ENCODE results near the gene PER1.

Gene PER1

DNA sequence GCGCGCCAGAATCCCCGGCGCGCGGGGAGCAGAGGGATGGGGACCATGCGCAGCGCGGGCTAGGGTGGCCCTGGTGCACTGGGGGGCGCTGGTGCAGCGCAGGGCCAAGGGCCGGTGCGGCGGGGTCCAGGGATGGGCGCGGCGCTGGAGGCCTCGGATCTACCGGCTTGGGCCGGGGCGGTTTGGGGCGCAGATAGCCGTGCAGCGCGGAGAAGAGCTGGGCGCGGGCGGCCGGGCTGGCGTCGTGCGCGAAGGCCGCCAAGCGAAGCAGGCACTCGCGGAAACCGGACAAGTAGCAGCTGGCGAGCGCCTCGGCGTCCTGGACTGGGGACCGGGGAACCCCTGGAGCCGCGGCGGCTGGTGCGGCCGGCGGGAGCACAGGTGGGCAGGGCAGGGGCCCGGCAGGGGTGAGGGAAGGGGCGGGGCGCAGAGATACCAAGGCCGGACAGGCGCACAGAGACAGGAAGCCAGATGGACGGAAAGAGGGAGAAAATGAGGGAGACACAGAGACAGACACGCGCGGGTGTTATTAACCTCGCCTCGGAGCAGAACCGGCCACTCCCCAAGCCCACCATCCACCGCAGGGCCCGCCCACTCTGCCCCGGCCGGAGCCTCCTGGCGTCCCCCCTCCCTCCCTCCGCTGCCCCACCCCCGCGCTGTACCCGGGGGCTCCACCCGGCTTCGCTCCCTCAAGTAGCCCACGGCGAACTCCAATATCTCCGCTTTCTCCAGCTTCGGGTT is 30.4 kb downstream of the PER1 start:
- peak overlapping the region; percentile 77 for H3K4me3 ChIP-seq (ENCODE audit: low read depth, low read length)
- ChIA-PET POLR2A (interaction anchor here (1.1 kb wide), 1 partner anchor 51 kb away, joined by 6 read pairs; no protein-coding TSS in a partner anchor), CTCF (interaction anchor here (0.7 to 3.9 kb wide), 13 partner anchors 10 to 181 kb away, joined by 3 to 41 read pairs (median 4); partner anchors contain the start of gene VAMP2)
- TF ChIP-seq, protein P1, sequence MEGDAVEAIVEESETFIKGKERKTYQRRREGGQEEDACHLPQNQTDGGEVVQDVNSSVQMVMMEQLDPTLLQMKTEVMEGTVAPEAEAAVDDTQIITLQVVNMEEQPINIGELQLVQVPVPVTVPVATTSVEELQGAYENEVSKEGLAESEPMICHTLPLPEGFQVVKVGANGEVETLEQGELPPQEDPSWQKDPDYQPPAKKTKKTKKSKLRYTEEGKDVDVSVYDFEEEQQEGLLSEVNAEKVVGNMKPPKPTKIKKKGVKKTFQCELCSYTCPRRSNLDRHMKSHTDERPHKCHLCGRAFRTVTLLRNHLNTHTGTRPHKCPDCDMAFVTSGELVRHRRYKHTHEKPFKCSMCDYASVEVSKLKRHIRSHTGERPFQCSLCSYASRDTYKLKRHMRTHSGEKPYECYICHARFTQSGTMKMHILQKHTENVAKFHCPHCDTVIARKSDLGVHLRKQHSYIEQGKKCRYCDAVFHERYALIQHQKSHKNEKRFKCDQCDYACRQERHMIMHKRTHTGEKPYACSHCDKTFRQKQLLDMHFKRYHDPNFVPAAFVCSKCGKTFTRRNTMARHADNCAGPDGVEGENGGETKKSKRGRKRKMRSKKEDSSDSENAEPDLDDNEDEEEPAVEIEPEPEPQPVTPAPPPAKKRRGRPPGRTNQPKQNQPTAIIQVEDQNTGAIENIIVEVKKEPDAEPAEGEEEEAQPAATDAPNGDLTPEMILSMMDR (IDR thresholded peaks at IDR 0.05; ENCODE audit: insufficient read depth, low read length, missing control alignments) = peak; percentile 79
- no peak for DNase-seq (ENCODE audit: low read depth, low spot score)

- ChIA-PET POLR2A (interaction anchor here (1.1 kb wide), 1 partner anchor 52 kb away, joined by 6 read pairs; no protein-coding TSS in a partner anchor), CTCF (interaction anchor here (1.4 to 3.9 kb wide), 2 partner anchors 16 to 181 kb away, joined by 4 to 33 read pairs; no protein-coding TSS in a partner anchor)
- TF ChIP-seq, protein P1 (IDR thresholded peaks at IDR 0.05; ENCODE audit: insufficient read depth, low read length, missing control alignments) = no peak
- DNase-seq (ENCODE audit: low read depth, low spot score) = no peak
- peak overlapping the region; percentile 77 for H3K4me3 ChIP-seq (ENCODE audit: low read depth, low read length)
Observed at GRCh38 chr17:8121407-8121680, 30.9 kb downstream of the PER1 start.

GRCh38 chr17:8120520-8121406 is 31.4 kb downstream of the PER1 start:
- ChIA-PET POLR2A (interaction anchor here (0.7 to 2.3 kb wide), 7 partner anchors 31 to 279 kb away, joined by 3 to 12 read pairs (median 6); partner anchors contain the start of genes BORCS6 and PER1), CTCF (interaction anchor here (0.9 to 7.5 kb wide), 18 partner anchors 11 to 180 kb away, joined by 3 to 168 read pairs (median 16); partner anchors contain the start of genes ALOX12B, PFAS and VAMP2)
- DNase-seq (ENCODE audit: low read depth, low spot score) = no peak
- TF ChIP-seq, protein P1 (IDR thresholded peaks at IDR 0.05; ENCODE audit: insufficient read depth, low read length, missing control alignments) = peak; percentile 29
- peak overlapping the region; percentile 77 for H3K4me3 ChIP-seq (ENCODE audit: low read depth, low read length)

DNA sequence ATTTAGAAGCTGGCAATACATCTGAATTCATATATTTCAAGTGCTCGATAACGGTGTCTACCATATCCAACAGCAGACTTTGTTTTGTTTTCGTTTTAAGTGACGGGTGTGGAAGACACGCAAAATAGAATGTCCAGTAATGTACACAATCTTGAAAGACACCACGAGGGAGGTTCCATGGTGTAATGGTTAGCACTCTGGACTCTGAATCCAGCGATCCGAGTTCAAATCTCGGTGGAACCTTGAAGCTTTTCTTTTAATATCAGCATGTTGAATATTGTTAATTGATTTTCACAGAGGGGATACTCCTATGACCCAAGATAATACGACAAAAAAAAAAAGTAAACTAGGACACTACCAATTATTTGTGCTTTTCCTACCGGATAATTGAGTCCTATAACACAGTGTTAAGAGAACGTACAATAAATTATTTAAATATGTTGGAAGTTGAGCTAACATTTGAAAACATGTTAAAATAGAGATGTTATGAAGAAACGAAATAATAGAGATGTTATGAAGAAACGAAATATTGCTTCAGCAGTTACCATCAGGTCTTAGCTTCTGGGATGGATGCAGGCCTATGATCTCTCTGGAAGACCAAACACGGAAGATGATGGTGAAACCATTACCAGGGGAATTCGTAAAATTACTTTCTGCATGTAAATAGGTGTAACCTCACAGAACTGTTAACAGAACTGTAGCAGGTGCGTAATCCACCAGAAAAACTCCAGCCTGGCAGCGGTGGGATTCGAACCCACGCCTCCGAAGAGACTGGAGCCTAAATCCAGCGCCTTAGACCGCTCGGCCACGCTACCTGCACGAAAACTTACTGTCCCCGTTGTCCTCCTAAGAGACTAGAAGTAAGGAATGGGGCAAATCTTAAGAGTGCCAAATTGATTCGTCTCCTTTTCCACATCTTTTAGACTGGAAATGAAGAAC is 32.4 kb downstream of the PER1 start:
- ChIA-PET POLR2A (interaction anchor here (0.7 to 2.3 kb wide), 7 partner anchors 32 to 278 kb away, joined by 3 to 12 read pairs (median 6); partner anchors contain the start of genes BORCS6, PER1 and SLC25A35), CTCF (interaction anchor here (0.7 to 7.5 kb wide), 39 partner anchors 9 to 308 kb away, joined by 3 to 168 read pairs (median 8); partner anchors contain the start of genes ALOX12B, AURKB, BORCS6 and KRABD2)
- peak; percentile 80 for DNase-seq (ENCODE audit: low read depth, low spot score)
- H3K4me3 ChIP-seq (ENCODE audit: low read depth, low read length) = peak overlapping the region; percentile 77
- TF ChIP-seq, protein P1 (IDR thresholded peaks at IDR 0.05; ENCODE audit: insufficient read depth, low read length, missing control alignments) = no peak

DNA sequence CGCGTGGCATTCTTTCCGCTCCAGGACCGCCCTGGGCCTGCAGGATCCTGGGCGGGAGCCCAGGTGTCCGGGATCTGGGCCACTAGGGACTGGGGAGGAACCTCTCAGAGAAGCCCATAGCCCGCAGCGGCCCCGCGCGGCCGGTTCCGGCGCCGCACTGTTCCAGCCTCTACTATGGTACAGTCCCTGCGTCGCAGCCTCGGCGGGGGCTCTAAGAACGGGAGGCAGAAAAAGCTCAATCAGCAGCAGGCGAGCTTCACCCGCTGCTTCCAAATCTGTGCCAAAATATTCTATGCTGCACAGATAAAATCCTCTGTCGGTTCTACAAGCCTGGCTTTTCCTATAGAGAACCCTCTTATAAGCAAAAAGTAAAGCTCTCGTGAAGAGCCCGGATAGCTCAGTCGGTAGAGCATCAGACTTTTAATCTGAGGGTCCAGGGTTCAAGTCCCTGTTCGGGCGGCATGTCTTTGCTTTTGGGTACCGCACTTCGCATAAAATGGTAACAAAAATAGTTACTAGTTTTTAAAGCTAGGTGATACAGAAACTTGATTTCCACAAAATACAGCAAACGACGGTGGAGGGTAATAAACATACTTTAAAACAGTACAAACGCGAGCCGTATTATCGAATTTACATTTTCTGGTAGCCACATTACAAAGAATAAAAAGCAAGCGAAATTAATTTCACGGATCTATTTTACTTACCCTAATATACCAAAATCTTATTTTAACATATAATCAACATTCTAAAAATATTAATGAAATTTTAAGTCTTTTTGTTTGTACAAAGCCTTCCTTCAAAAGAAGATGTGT is 33.2 kb downstream of the PER1 start:
- CTCF ChIA-PET = interaction anchor here (0.6 to 7.5 kb wide), 43 partner anchors 8 to 307 kb away, joined by 3 to 168 read pairs (median 6); partner anchors contain the start of genes ALOX12B, AURKB, BORCS6 and KRABD2
- peak overlapping the region; percentile 73 for H3K4me3 ChIP-seq (ENCODE audit: low read depth, low read length)
- TF ChIP-seq, protein P1 (IDR thresholded peaks at IDR 0.05; ENCODE audit: insufficient read depth, low read length, missing control alignments) = peak; percentile 93
- DNase-seq (ENCODE audit: low read depth, low spot score) = no peak
- POLR2A ChIA-PET = interaction anchor here (1.2 to 2.3 kb wide), 6 partner anchors 33 to 176 kb away, joined by 3 to 12 read pairs (median 7); partner anchors contain the start of genes BORCS6, PER1 and SLC25A35

Measured in AG04449 (cell line).